Stomach (tissue), 9 donors: ENCODE data around the gene CAMK2B. TPM values are rescaled to one million over a fixed set of nuclear protein-coding genes. Genes with fewer than 3 reads are reported as not detected.
A peak's percentile ranks its signal among the peaks of the same experiment; 100 is the strongest.
"Not testable (repeated sequence)": the region's sequence is repeated elsewhere in the genome, so short reads cannot be mapped to it uniquely, and the experiment has no call there.

Experiments
- DNase-seq, 2 donors: peaks; one replicate each; pipeline versions ENCODE4 v3.0.0 to v3.0.0-alpha.2; 2013 to 2019
- H3K27ac ChIP-seq, 5 donors: fragments of 200-600 bp in 4 of 5; sonication (generic) in 4 of 5; one replicate each; pipeline ENCODE4 v1.5.1; 2013 to 2019; ENCODE audit warnings: mild to moderate bottlenecking in 1 of 5, moderate library complexity in 1 of 5
- H3K27me3 ChIP-seq, 3 donors: fragments of 200-600 bp; sonication (generic); one replicate each; pipeline ENCODE4 v1.5.1; 2017 to 2019; ENCODE audit warnings: mixed run types in 1 of 3
- H3K36me3 ChIP-seq, 4 donors: fragments of 200-600 bp; sonication (generic); 1 replicate in 3 of 4; 2 replicates in 1 of 4; pipeline ENCODE4 v1.5.1; 2016 to 2019
- H3K4me1 ChIP-seq, 4 donors: fragments of 200-600 bp; sonication (generic); one replicate each; pipeline ENCODE4 v1.5.1; 2016 to 2019
- H3K4me3 ChIP-seq, 4 donors: fragments of 200-600 bp; sonication (generic) in 3 of 4; one replicate each; pipeline ENCODE4 v1.5.1; 2016 to 2019; ENCODE audit warnings: mild to moderate bottlenecking in 1 of 4
- H3K9me3 ChIP-seq, 4 donors: fragments of 200-600 bp; sonication (generic); one replicate each; pipeline ENCODE4 v1.5.1; 2016 to 2019
- EP300 ChIP-seq: sonication (generic); formaldehyde crosslinking; IDR thresholded peaks from one replicate; pipeline ENCODE4 v1.6.1; 2017; ENCODE audit warnings: antibody characterized with exemption
- POLR2A ChIP-seq, 4 donors: fragments of 450-650 bp; IDR thresholded peaks; one replicate each; pipeline ENCODE4 v1.6.1; 2016; ENCODE audit warnings: antibody characterized with exemption in 4 of 4, control low read depth in 2 of 4, mild to moderate bottlenecking in 1 of 4, moderate library complexity in 1 of 4
- POLR2AphosphoS5 ChIP-seq, 3 donors: sonication (generic); formaldehyde crosslinking; IDR thresholded peaks; one replicate each; pipeline ENCODE4 v1.6.1; 2016; ENCODE audit warnings: antibody characterized with exemption in 3 of 3
- WGBS, 5 donors: extraction: QIAGEN DNeasy Blood & Tissue Kit in 3 of 5; methylation state at CpG; one replicate each; pipeline versions ENCODE4 v1.1.5 to v1.1.7; 2013 to 2018; 5-methylcytosine and 5-hydroxymethylcytosine counted together
- intact Hi-C: fragments of 100-400 bp; cut with DNase I; formaldehyde crosslinking; loops from one replicate; pipeline ENCODE4 v1.15.1; 2023; ENCODE audit warnings: low total_unique reads
- polyA plus RNA-seq, 3 donors: library from polyadenylated mRNA; stranded (reverse); fragments of 200-250 nt; gene quantifications; one replicate each; pipeline ENCODE4 v1.2.3, GENCODE V29; 2013
- total RNA-seq, 5 donors: library from RNA; depleted of rRNA; stranded (reverse); fragments of >200 nt; gene quantifications; one replicate each; pipeline versions ENCODE4 v1.1.0 to v1.2.3, GENCODE V29; 2014 to 2016
- TF ChIP-seq, protein P1 (sequence below), 7 experiments: fragments of 450-650 bp in 4 of 7; fragments of 200-600 bp in 3 of 7; sonication (generic) in 3 of 7; IDR thresholded peaks; one replicate each; pipeline ENCODE4 v1.5.1; 2016 to 2019; ENCODE audit warnings: antibody characterized with exemption in 7 of 7, control low read depth in 2 of 7, mild to moderate bottlenecking in 1 of 7
- donor health status: healthy with polysubstance abuse.
- donor health status: Bipolar disorder and iron deficiency.
- donor health status: healthy.

CAMK2B gene
- total and polyA plus RNA-seq, 8 donors, result 0.92 to 28.4 (median 5.4) TPM; not detected in 2

DNA sequence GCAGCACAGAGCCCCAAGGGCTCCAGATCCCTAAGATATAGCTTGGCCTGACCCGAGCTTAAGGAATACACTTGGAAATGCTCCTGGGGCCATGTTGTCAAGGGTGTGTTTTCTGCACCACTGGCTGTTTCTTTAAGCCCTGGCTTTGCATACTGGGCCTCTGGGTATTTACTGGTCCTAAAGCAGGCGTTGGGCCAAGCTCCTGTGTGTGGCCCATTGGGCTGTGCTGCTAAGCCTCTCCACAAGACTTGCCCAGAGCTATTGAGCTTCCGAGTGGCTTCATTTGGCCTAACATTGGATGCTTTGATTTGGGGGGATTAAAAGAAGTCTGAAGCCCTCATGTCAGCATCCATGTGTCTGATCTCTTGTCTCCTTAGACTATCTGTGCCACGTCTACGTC lies 119.4 kb downstream of the CAMK2B start:
- DNase-seq, result no peak
- Histone ChIP-seq H3K36me3 (peaks cover 59 to 77% (median 69%) of the 10 kb centered on the region in 4 donors), H3K4me3 (no peak overlapping the region), H3K27ac (no peak overlapping the region), H3K9me3 (no peaks in the 10 kb centered on the region), H3K4me1 (peaks cover 6 to 28% (median 20%) of the 10 kb centered on the region in 4 donors), H3K27me3 (no peaks in the 10 kb centered on the region)
- WGBS, 5 donors, result 93 to 95% (median 95%) methylated on average over 5 of the region's 5 CpGs
- intact Hi-C loops, result no loop called here
- TF ChIP-seq POLR2A (IDR thresholded peaks at IDR 0.05) (no peak), EP300 (no peak), POLR2AphosphoS5 (IDR thresholded peaks at IDR 0.05) (no peak)
- TF ChIP-seq, protein P1, sequence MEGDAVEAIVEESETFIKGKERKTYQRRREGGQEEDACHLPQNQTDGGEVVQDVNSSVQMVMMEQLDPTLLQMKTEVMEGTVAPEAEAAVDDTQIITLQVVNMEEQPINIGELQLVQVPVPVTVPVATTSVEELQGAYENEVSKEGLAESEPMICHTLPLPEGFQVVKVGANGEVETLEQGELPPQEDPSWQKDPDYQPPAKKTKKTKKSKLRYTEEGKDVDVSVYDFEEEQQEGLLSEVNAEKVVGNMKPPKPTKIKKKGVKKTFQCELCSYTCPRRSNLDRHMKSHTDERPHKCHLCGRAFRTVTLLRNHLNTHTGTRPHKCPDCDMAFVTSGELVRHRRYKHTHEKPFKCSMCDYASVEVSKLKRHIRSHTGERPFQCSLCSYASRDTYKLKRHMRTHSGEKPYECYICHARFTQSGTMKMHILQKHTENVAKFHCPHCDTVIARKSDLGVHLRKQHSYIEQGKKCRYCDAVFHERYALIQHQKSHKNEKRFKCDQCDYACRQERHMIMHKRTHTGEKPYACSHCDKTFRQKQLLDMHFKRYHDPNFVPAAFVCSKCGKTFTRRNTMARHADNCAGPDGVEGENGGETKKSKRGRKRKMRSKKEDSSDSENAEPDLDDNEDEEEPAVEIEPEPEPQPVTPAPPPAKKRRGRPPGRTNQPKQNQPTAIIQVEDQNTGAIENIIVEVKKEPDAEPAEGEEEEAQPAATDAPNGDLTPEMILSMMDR (IDR thresholded peaks at IDR 0.05), result no peak

DNA sequence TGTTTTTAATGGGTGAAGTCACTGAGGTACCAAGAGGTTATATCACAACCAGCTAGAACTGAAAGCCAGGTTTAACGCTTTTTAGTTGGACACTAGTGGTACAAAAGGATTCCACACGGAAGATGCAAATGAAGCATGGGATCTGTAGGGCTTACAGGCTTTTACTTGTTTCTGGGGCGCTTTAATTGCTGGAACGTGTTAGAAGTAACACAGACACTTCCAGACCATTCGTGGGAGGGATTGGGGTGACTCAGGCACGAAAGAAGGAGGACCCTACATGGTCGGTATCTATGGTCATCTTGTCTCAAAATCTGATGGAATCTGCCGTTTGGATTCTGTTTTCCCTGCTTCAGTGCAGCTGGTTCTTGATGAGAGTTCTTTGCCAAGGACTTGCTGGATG lies 123.6 kb downstream of the CAMK2B start:
- Histone ChIP-seq H3K36me3 (peaks cover 21 to 36% (median 28%) of the 10 kb centered on the region in 4 donors), H3K4me1 (peaks cover 6 to 28% (median 20%) of the 10 kb centered on the region in 4 donors), H3K4me3 (peak overlapping the region; percentile 94 to 96 (median 95)), H3K27me3 (peaks cover 0 to 7% (median 0%) of the 10 kb centered on the region in 3 donors), H3K27ac (peak overlapping the region in 2 of 5 donors; percentile 84 to 87), H3K9me3 (no peaks in the 10 kb centered on the region)
- intact Hi-C loops, result no loop called here
- WGBS, 5 donors, result 22 to 39% (median 34%) methylated on average over 8 of the region's 8 CpGs
- TF ChIP-seq POLR2AphosphoS5 (IDR thresholded peaks at IDR 0.05) (no peak), POLR2A (IDR thresholded peaks at IDR 0.05) (no peak)
- TF ChIP-seq, protein P1 (IDR thresholded peaks at IDR 0.05), result no peak
- DNase-seq, result no peak

DNA sequence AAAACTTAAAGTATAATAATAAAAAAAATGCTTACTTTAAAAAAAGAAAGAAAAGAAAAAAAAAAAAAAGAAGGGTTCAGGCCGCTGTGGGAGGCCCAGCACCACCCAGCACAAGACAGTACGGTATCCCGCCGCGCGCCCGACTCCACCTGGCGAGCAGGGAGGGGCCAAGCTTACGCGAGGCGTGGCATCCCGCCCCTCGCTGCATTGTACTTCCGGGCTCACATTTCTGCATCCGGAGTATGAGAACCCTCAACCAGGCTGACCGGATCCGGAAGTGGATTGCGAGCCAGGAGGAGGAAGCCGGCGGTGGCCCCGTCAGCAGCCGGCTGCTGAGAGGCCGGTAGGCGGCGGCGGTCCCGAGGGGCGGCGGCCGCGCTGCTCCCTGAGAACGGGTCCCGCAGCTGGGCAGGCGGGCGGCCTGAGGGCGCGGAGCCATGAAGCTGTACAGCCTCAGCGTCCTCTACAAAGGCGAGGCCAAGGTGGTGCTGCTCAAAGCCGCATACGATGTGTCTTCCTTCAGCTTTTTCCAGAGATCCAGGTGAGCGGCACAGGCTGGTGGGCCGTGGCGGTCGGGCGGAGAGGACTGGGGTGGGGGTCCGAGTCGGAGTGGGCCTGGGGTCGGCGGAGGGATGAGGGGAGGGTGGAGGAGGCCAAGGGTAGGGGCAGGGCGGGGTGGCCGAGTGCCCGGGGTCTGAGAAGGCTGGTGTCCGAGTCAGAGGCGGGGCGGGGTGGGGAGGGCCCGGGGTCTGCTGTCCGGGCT lies 124.5 kb downstream of the CAMK2B start, which contains the start of gene YKT6:
TSS of gene YKT6 (plus strand) at position 280 of the 763 bp plus-strand sequence. CDS start at position 438, 158 bp downstream.
- Histone ChIP-seq H3K36me3 (peaks cover 12 to 26% (median 18%) of the 10 kb centered on the region in 4 donors), H3K4me1 (peaks cover 6 to 28% (median 20%) of the 10 kb centered on the region in 4 donors), H3K27me3 (peaks cover 0 to 7% (median 0%) of the 10 kb centered on the region in 3 donors), H3K4me3 (peak within 1 kb of the TSS; percentile 94 to 96 (median 95)), H3K9me3 (no peaks in the 10 kb centered on the region), H3K27ac (peak within 1 kb of the TSS; percentile 80 to 89 (median 84))
- 0 to 1% (median 1%) methylated on average over 34 to 58 of the region's 58 CpGs for WGBS, 5 donors
- intact Hi-C loops, result no loop called here
- TF ChIP-seq POLR2AphosphoS5 (IDR thresholded peaks at IDR 0.05) (peak; percentile 76 to 96 (median 78)), EP300 (no peak), POLR2A (IDR thresholded peaks at IDR 0.05) (no peak)
- TF ChIP-seq, protein P1 (IDR thresholded peaks at IDR 0.05), result peak in 5 of 7 experiments; percentile 42 to 65 (median 58)
- peak; percentile 97 to 98 for DNase-seq

DNA sequence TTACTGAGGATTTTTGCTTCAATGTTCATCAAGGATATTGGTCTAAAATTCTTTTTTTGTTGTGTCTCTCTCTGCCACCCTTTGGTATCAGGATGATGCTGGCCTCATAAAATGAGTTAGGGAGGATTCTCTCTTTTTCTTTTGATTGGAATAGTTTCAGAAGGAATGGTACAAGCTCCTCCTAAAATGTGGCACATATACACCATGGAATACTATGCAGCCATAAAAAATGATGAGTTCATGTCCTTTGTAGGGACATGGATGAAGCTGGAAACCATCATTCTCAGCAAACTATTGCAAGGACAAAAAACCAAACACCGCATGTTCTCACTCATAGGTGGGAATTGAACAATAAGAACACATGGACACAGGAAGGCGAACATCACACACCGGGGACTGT lies 125.2 kb downstream of the CAMK2B start:
- H3K27ac ChIP-seq, H3K27me3 ChIP-seq, H3K9me3 ChIP-seq, DNase-seq, intact Hi-C loops: not testable (repeated sequence)
- H3K36me3 ChIP-seq, result peaks cover 6 to 19% (median 11%) of the 10 kb centered on the region in 4 donors
- peak overlapping the region in 2 of 4 donors; percentile 94 to 96 for H3K4me3 ChIP-seq
- peaks cover 6 to 28% (median 20%) of the 10 kb centered on the region in 4 donors for H3K4me1 ChIP-seq
- 50 to 86% (median 72%) methylated on average over 1 to 2 of the region's 3 CpGs; no CpG with 5 or more reads in 1 of the 5 donors for WGBS, 5 donors
